Nephron progenitor cell (in vitro differentiated cells): Measurements from ENCODE around the gene GLCCI1.

ENCODE experiments used
- DNase-seq: peaks from one replicate; pipeline ENCODE4 v3.0.0; 2021
- H3K27ac Mint-ChIP-seq: 2 replicates; pipeline ENCODE4 v1.8.0; 2021; ENCODE audit warnings: mild to moderate bottlenecking, moderate library complexity, mixed read lengths
- H3K27me3 Mint-ChIP-seq: 2 replicates; pipeline ENCODE4 v1.8.0; 2021; ENCODE audit warnings: mild to moderate bottlenecking, low read depth, mixed read lengths; ENCODE audit not compliant: poor library complexity
- H3K36me3 Mint-ChIP-seq: 2 replicates; pipeline ENCODE4 v1.8.0; 2021; ENCODE audit warnings: low read depth, mixed read lengths
- H3K4me1 Mint-ChIP-seq: 2 replicates; pipeline ENCODE4 v1.8.0; 2021; ENCODE audit warnings: mixed read lengths
- H3K4me3 Mint-ChIP-seq: 2 replicates; pipeline ENCODE4 v1.8.0; 2021; ENCODE audit warnings: mild to moderate bottlenecking, moderate library complexity, mixed read lengths
- H3K9me3 Mint-ChIP-seq: 2 replicates; pipeline ENCODE4 v1.8.0; 2021; ENCODE audit warnings: mild to moderate bottlenecking, moderate library complexity, mixed read lengths
- TF ChIP-seq, protein P1 (sequence below): fragments of 200-600 bp; sonication (generic); IDR thresholded peaks from 2 replicates; pipeline ENCODE4 v1.5.0; 2021; ENCODE audit warnings: antibody characterized with exemption

Gene GLCCI1

GRCh38 chr7:8064828-8065227, 96.2 kb downstream of the GLCCI1 start:
- TF ChIP-seq, protein P1, sequence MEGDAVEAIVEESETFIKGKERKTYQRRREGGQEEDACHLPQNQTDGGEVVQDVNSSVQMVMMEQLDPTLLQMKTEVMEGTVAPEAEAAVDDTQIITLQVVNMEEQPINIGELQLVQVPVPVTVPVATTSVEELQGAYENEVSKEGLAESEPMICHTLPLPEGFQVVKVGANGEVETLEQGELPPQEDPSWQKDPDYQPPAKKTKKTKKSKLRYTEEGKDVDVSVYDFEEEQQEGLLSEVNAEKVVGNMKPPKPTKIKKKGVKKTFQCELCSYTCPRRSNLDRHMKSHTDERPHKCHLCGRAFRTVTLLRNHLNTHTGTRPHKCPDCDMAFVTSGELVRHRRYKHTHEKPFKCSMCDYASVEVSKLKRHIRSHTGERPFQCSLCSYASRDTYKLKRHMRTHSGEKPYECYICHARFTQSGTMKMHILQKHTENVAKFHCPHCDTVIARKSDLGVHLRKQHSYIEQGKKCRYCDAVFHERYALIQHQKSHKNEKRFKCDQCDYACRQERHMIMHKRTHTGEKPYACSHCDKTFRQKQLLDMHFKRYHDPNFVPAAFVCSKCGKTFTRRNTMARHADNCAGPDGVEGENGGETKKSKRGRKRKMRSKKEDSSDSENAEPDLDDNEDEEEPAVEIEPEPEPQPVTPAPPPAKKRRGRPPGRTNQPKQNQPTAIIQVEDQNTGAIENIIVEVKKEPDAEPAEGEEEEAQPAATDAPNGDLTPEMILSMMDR: no peak
- Mint-ChIP-seq H3K27ac (peak overlapping the region; percentile 14), H3K4me1 (peaks cover 4% of the 10 kb centered on the region), H3K36me3 (peaks cover 70% of the 10 kb centered on the region), H3K27me3 (no peaks in the 10 kb centered on the region), H3K9me3 (peaks cover 5% of the 10 kb centered on the region), H3K4me3 (no peak overlapping the region)
- DNase-seq: no peak

DNA sequence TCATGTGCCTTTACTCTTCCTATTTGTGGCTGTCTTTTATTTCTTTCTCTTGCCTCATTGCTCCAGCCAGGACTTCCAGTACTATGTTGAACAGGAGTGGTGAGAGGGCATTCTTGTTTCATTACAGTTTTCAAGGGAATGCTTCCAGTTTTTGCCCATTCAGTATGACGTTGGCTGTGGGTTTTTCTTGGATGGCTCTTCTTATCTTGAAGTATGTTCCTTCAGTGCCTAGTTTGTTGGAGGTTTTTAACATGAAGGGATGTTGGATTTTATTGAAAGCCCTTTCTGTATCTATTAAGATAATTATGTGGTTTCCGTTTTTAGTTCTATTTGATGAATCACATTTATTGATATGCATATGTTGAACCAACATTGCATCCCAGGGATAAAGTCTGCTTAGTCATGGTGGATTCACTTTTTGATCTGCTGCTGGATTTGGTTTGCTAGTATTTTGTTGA, 96.8 kb downstream of the GLCCI1 start:
- TF ChIP-seq, protein P1: no peak
- Mint-ChIP-seq H3K36me3 (peaks cover 65% of the 10 kb centered on the region), H3K4me3 (no peak overlapping the region), H3K9me3 (peaks cover 5% of the 10 kb centered on the region), H3K27me3 (no peaks in the 10 kb centered on the region), H3K4me1 (peaks cover 4% of the 10 kb centered on the region), H3K27ac (peak overlapping the region; percentile 14)
- no peak for DNase-seq

GRCh38 chr7:8068892-8069686, 100.5 kb downstream of the GLCCI1 start:
- H3K4me1 Mint-ChIP-seq: peaks cover 4% of the 10 kb centered on the region
- H3K4me3 Mint-ChIP-seq: no peak overlapping the region
- TF ChIP-seq, protein P1: no peak
- H3K36me3 Mint-ChIP-seq: peaks cover 44% of the 10 kb centered on the region
- peaks cover 2% of the 10 kb centered on the region for H3K9me3 Mint-ChIP-seq
- no peak for DNase-seq
- H3K27me3 Mint-ChIP-seq: no peaks in the 10 kb centered on the region
- no peak overlapping the region for H3K27ac Mint-ChIP-seq

DNA sequence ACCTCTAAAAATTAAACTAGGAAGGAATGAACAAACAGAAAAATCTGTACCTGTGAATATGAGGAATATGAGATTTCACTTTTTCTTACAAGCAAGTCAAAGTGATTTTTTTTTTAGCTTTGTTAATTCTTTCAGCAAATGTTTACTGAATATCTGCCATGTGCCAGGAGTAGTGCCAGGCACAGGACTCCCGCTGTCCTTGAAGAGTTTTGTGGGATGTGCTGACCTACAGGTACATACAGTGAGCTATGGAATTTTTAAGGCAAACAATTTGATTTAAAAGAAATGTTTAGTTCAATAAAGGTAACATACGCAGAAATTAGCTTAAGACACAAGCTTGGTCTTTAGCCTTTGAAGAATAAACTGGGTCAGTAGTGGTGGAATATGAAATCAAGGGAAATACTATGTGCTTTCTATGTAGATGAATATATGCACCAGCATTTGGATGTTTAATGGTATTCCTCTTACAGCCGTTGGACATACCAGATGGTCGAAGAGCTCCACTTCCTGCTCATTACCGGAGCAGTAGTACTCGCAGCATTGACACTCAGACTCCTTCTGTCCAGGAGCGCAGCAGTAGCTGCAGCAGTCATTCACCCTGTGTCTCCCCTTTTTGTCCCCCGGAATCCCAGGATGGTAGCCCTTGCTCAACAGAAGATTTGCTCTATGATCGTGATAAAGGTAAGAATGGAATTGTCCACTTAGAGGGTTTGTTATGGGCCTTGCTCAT, 102.0 kb downstream of the GLCCI1 start:
- Mint-ChIP-seq H3K4me1 (peaks cover 4% of the 10 kb centered on the region), H3K9me3 (no peaks in the 10 kb centered on the region), H3K27ac (no peak overlapping the region), H3K4me3 (no peak overlapping the region), H3K27me3 (no peaks in the 10 kb centered on the region), H3K36me3 (peaks cover 37% of the 10 kb centered on the region)
- DNase-seq: no peak
- TF ChIP-seq, protein P1: no peak

DNA sequence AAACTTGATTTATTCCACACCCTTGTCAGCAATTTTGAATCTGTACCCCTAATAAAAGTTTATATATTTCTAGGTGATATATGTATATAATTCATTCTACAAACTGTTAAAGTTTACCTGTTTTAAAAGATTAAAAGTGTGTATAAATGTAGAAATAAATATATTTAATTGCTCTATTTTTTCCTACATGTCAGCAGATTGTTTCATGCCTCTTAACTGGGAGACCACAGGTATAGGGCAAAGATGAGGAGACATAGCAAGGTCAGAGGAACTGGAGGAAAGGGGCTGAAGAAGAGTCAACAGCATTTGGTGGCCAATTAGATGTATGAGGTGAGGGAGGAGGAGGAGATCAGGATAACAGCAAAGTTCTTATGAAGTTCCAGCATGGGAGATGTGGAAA, 109.8 kb downstream of the GLCCI1 start:
- no peaks in the 10 kb centered on the region for H3K27me3 Mint-ChIP-seq
- H3K27ac Mint-ChIP-seq: no peak overlapping the region
- H3K9me3 Mint-ChIP-seq: no peaks in the 10 kb centered on the region
- peaks cover 23% of the 10 kb centered on the region for H3K36me3 Mint-ChIP-seq
- no peaks in the 10 kb centered on the region for H3K4me1 Mint-ChIP-seq
- no peak for DNase-seq
- H3K4me3 Mint-ChIP-seq: no peak overlapping the region
- TF ChIP-seq, protein P1: no peak
